OCI-M2 (cell line): Measurements from ENCODE around the gene C6orf52.
"Not testable (repeated sequence)": the region's sequence is repeated elsewhere in the genome, so short reads cannot be mapped to it uniquely, and the experiment has no call there.

Experiments used
- DNase-seq: peaks from one replicate; lab custom pipeline; 2025; ENCODE audit not compliant: unreplicated experiment; lab: John Stamatoyannopoulos, UW

The C6orf52 gene

GRCh38 chr6:10696655-10697054 lies 2.2 kb upstream of the C6orf52 start:
- no peak for DNase-seq

GRCh38 chr6:10695086-10695657 lies 756 bp upstream of the C6orf52 start:
- DNase-seq, result no peak

- DNase-seq, result no peak
These were observed 1.4 kb downstream of the C6orf52 start for GRCh38 chr6:10692965-10693538.

GRCh38 chr6:10690651-10691445 lies 3.6 kb downstream of the C6orf52 start:
- DNase-seq, result no peak

- DNase-seq, result no peak
These were observed 6.8 kb downstream of the C6orf52 start for GRCh38 chr6:10687582-10687981.

GRCh38 chr6:10686901-10687300 lies 7.5 kb downstream of the C6orf52 start:
- no peak for DNase-seq

GRCh38 chr6:10685092-10685915 lies 9.1 kb downstream of the C6orf52 start:
- no peak for DNase-seq

- DNase-seq, result no peak
These were observed 9.8 kb downstream of the C6orf52 start for GRCh38 chr6:10684618-10685017.

- DNase-seq, result peak; percentile 30
These were observed 11.9 kb downstream of the C6orf52 start for GRCh38 chr6:10682355-10682988.

GRCh38 chr6:10681795-10682194 lies 12.6 kb downstream of the C6orf52 start:
- no peak for DNase-seq

- DNase-seq, result no peak
These were observed 16.0 kb downstream of the C6orf52 start for GRCh38 chr6:10678456-10678855.

- no peak for DNase-seq
These were observed 18.0 kb downstream of the C6orf52 start for GRCh38 chr6:10676403-10676802.

GRCh38 chr6:10668126-10668917 lies 26.1 kb downstream of the C6orf52 start:
- DNase-seq, result no peak

GRCh38 chr6:10665595-10665994 lies 28.8 kb downstream of the C6orf52 start:
- not testable (repeated sequence) for DNase-seq

- DNase-seq, result no peak
These were observed 31.7 kb downstream of the C6orf52 start for GRCh38 chr6:10662742-10663141.

GRCh38 chr6:10662207-10662606 lies 32.2 kb downstream of the C6orf52 start:
- no peak for DNase-seq

- not testable (repeated sequence) for DNase-seq
These were observed 33.8 kb downstream of the C6orf52 start for GRCh38 chr6:10660431-10661191.

- no peak for DNase-seq
These were observed 34.6 kb downstream of the C6orf52 start for GRCh38 chr6:10659699-10660348.
